Parathyroid adenoma (tissue), 2 donors: ENCODE results near the gene KIRREL3.

Source experiments
- H2AFZ ChIP-seq: fragments of 300-600 bp; sonication (generic); one replicate; pipeline ENCODE4 v1.7.0; 2017; ENCODE audit warnings: antibody characterized with exemption, mild to moderate bottlenecking
- H3K27ac ChIP-seq: fragments of 300-600 bp; sonication (generic); one replicate; pipeline ENCODE4 v1.7.0; 2017
- H3K27me3 ChIP-seq: fragments of 300-600 bp; sonication (generic); one replicate; pipeline ENCODE4 v1.7.0; 2017; ENCODE audit warnings: low read length; ENCODE audit not compliant: control insufficient read depth, insufficient read depth
- H3K36me3 ChIP-seq: fragments of 300-600 bp; sonication (generic); one replicate; pipeline ENCODE4 v1.7.0; 2017; ENCODE audit warnings: low read length; ENCODE audit not compliant: control insufficient read depth, insufficient read depth
- H3K4me1 ChIP-seq: fragments of 300-600 bp; sonication (generic); one replicate; pipeline ENCODE4 v1.7.0; 2017; ENCODE audit warnings: control low read depth
- H3K4me2 ChIP-seq: fragments of 300-600 bp; sonication (generic); one replicate; pipeline ENCODE4 v1.7.0; 2017; ENCODE audit warnings: low read length
- H3K4me3 ChIP-seq: fragments of 300-600 bp; sonication (generic); one replicate; pipeline ENCODE4 v1.7.0; 2017; ENCODE audit warnings: low read depth, low read length
- H3K79me2 ChIP-seq: fragments of 300-600 bp; sonication (generic); one replicate; pipeline ENCODE4 v1.7.0; 2017; ENCODE audit warnings: control low read depth
- H3K9ac ChIP-seq: fragments of 300-600 bp; sonication (generic); one replicate; pipeline ENCODE4 v1.7.0; 2017; ENCODE audit warnings: mild to moderate bottlenecking
- H3K9me3 ChIP-seq: fragments of 300-600 bp; sonication (generic); one replicate; pipeline ENCODE4 v1.7.0; 2017; ENCODE audit warnings: low read length; ENCODE audit not compliant: control insufficient read depth
- TF ChIP-seq, protein P1 (sequence below): fragments of 300-600 bp; sonication (generic); IDR thresholded peaks from one replicate; pipeline ENCODE4 v1.7.0; 2017; ENCODE audit warnings: antibody characterized with exemption, mild to moderate bottlenecking
- donor health status: primary hyperparathyroidism.

KIRREL3 gene

DNA sequence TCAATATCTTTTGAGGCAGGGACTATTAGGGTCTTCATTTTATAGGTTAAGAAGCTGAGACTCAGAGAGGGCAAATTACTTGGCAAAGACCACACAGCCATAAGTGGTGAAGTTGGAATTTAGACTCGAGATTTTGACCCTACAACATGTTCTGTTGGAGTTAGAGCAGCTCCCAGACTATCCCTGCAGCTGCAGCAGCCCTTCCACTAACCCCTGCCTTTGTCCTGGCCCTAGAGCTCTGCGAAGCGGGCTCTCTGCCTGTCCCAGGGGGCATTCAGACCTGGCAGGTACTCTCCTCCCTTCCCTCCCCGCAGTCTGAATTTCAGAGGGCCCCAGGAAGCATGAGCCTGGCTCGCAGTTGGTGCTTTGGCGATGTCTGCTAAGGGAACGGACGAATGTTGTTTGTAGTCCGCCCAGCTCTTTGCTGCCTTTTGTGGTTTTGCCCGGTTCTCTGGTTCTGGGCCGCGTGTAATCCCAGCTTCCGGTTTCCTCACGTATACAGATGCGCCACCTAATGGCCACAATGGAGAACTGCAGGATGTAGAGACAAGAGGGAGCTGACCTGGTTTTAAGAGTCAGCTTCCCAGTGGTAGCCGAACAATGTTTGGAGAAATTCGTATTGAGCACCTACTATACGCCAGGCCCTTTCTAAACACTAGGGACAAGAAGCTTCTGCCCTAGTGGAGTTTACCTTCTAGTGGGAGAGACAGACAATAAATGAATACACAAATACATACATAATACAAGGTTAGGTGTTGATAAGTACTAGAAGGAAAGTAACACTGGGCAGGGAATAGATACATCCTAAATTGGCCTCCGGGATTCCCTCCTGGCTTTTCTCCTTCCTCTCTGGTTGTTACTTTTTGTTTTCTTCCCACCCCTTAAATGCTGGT, 519.9 kb downstream of the KIRREL3 start:
- Histone ChIP-seq H2AFZ (peak overlapping the region; percentile 83), H3K27ac (no peak overlapping the region), H3K4me2 (peak overlapping the region; percentile 40), H3K9me3 (no peaks in the 10 kb centered on the region), H3K27me3 (no peaks in the 10 kb centered on the region), H3K4me3 (no peak overlapping the region), H3K79me2 (no peaks in the 10 kb centered on the region), H3K9ac (no peak overlapping the region), H3K36me3 (no peaks in the 10 kb centered on the region), H3K4me1 (no peaks in the 10 kb centered on the region)
- TF ChIP-seq, protein P1, sequence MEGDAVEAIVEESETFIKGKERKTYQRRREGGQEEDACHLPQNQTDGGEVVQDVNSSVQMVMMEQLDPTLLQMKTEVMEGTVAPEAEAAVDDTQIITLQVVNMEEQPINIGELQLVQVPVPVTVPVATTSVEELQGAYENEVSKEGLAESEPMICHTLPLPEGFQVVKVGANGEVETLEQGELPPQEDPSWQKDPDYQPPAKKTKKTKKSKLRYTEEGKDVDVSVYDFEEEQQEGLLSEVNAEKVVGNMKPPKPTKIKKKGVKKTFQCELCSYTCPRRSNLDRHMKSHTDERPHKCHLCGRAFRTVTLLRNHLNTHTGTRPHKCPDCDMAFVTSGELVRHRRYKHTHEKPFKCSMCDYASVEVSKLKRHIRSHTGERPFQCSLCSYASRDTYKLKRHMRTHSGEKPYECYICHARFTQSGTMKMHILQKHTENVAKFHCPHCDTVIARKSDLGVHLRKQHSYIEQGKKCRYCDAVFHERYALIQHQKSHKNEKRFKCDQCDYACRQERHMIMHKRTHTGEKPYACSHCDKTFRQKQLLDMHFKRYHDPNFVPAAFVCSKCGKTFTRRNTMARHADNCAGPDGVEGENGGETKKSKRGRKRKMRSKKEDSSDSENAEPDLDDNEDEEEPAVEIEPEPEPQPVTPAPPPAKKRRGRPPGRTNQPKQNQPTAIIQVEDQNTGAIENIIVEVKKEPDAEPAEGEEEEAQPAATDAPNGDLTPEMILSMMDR = peak; percentile 84

DNA sequence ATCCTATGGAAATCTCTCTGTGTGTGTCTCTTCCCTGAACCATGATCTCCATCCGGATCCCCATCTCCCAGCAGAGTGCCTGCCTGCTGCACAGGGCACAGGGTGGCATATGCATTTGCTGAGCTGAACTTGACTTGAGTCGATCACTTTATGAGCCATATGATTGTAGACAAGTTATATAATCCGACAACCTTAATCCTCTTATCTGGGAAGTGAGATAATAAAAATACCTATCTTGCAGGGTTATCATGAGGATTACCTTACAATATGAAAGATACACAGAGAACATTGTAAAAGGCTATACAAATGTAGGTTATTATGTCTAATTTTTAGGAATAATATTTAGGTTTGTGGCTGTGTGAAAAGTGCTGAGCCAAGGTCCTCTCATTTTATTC, 520.6 kb downstream of the KIRREL3 start:
- no peaks in the 10 kb centered on the region for H3K27me3 ChIP-seq
- no peak overlapping the region for H3K9ac ChIP-seq
- no peak overlapping the region for H3K4me3 ChIP-seq
- no peaks in the 10 kb centered on the region for H3K9me3 ChIP-seq
- no peak overlapping the region for H2AFZ ChIP-seq
- no peaks in the 10 kb centered on the region for H3K79me2 ChIP-seq
- H3K4me1 ChIP-seq = no peaks in the 10 kb centered on the region
- H3K4me2 ChIP-seq = no peak overlapping the region
- H3K27ac ChIP-seq = no peak overlapping the region
- TF ChIP-seq, protein P1 = no peak
- no peaks in the 10 kb centered on the region for H3K36me3 ChIP-seq

DNA sequence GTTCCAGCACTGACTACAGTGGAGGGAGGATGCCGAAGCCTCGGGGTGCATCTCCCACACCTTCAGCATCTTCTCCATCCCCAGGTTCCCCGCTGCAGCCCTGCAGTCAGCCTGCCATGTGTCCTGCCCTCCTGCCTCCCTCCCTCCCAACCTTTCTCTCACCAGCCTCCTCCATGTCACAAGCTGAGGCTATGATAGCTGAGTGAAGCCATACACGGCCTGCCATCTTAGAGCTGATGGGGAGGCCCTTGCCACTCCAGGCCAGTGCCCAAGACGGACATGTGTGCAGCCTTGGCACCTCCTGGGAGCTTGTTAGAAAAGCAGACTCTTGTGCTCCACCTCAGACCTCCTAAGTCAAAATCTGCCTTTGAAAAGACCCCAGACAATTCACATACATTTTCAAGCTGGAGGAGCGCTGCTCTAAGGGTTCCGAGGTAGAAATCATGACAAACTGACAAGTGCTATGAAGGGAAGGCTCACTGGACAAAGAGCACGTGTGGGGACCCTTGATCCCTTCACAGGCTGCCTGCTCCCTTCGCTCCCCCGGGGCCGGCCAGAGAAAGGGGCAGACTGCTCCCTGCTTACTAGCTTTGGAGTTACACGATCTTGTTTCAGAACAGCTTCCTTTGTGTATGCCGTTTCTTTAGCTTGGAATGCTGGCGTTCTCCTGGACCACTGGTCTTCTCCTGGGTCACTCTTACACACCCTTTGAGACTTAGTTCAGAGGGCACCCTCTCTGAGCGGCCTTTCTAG, 521.2 kb downstream of the KIRREL3 start:
- H3K4me2 ChIP-seq = no peak overlapping the region
- H3K9ac ChIP-seq = no peak overlapping the region
- no peaks in the 10 kb centered on the region for H3K36me3 ChIP-seq
- no peaks in the 10 kb centered on the region for H3K9me3 ChIP-seq
- H3K4me1 ChIP-seq = no peaks in the 10 kb centered on the region
- H3K27ac ChIP-seq = no peak overlapping the region
- H2AFZ ChIP-seq = no peak overlapping the region
- H3K27me3 ChIP-seq = no peaks in the 10 kb centered on the region
- TF ChIP-seq, protein P1 = no peak
- H3K4me3 ChIP-seq = no peak overlapping the region
- H3K79me2 ChIP-seq = no peaks in the 10 kb centered on the region

DNA sequence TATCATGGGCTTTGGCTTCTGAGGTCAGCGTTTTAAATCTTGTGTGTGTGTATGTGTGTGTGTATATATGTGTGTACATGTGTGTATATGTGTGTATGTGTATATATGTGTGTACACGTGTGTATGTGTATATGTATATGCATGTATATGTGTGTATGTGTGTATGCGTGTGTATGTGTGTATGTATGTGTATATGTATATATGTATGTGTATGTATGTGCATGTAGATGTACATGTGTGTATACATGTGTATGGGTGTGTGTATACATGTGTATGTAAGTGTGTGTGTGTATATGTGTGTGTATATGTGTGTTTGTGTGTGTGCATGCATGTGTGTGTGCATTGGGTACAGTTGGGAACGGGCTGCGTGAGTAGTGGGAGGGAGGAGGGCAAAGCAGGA, 522.1 kb downstream of the KIRREL3 start:
- Histone ChIP-seq H3K9ac (no peak overlapping the region), H2AFZ (no peak overlapping the region), H3K4me3 (no peak overlapping the region), H3K4me2 (no peak overlapping the region), H3K79me2 (no peaks in the 10 kb centered on the region), H3K4me1 (no peaks in the 10 kb centered on the region), H3K27me3 (no peaks in the 10 kb centered on the region), H3K27ac (no peak overlapping the region), H3K36me3 (no peaks in the 10 kb centered on the region), H3K9me3 (no peaks in the 10 kb centered on the region)
- TF ChIP-seq, protein P1 = no peak
